Dendritic cell treated with granulocyte-macrophage colony-stimulating factor and Interleukin-4, amounts not matched to agents 40 ng/mL and 50 ng/mL, for 4 days (primary cell): Measurements from ENCODE around the gene NXN.

Experiments
- H3K27ac Mint-ChIP-seq: one replicate; pipeline ENCODE4 v1.8.0; 2022; ENCODE audit warnings: mild to moderate bottlenecking, mixed read lengths
- H3K27me3 Mint-ChIP-seq: one replicate; pipeline ENCODE4 v1.8.0; 2022; ENCODE audit warnings: mild to moderate bottlenecking, mixed read lengths
- H3K36me3 Mint-ChIP-seq: one replicate; pipeline ENCODE4 v1.8.0; 2022; ENCODE audit warnings: low read depth, mixed read lengths
- H3K4me1 Mint-ChIP-seq: one replicate; pipeline ENCODE4 v1.8.0; 2022; ENCODE audit warnings: low read depth, mixed read lengths
- H3K4me3 Mint-ChIP-seq: one replicate; pipeline ENCODE4 v1.8.0; 2022; ENCODE audit warnings: mild to moderate bottlenecking, moderate library complexity, mixed read lengths
- H3K9me3 Mint-ChIP-seq: one replicate; pipeline ENCODE4 v1.8.0; 2022; ENCODE audit warnings: mixed read lengths
- intact Hi-C: fragments of 100-400 bp; cut with micrococcal nuclease; formaldehyde crosslinking; loops from one replicate; pipeline ENCODE4 v1.15.0; 2022

Gene NXN

DNA sequence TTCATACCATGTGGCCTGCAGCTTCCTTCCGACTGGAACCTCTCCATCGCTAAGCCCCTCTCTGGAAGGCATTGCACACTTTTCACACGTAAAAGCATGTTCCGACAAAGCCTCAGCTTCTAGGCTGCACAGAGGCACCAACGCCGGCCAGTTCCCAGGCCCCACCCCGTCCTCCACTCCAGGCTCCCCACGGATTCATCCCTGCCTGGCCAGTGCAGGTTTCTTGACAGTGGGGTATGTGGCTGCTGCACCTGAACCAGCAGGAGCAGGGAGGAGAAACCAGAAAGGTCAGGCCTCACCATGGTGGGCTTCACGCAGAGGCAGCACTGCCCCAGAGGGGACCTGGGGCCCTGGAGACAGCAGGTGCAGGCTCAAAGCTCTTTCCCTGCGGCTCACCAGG lies 31.6 kb upstream of the NXN start:
- intact Hi-C loops = no loop called here
- Mint-ChIP-seq H3K4me1 (peaks cover 2% of the 10 kb centered on the region), H3K27me3 (no peaks in the 10 kb centered on the region), H3K36me3 (peaks cover 96% of the 10 kb centered on the region), H3K27ac (no peak overlapping the region), H3K9me3 (no peaks in the 10 kb centered on the region), H3K4me3 (no peak overlapping the region)

DNA sequence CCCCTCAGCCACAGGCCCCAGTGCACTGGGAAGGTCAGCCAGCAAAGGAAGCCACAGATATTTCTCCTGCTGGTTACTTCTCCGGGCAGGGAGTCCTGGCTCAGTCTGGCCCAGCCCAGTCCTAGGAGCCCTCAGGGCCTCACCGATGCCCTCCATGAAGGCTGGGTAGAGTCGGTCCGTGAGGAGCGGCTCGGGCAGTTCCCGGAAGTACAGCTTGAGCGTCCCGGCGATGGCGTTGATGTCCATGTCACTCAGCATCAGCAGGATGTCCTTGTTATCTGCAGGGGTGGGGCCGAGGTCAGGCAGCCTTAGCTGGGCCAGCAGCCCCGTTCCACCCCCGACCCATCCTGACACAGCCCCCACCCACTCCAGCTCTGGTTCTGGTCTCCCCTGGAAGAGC lies 31.0 kb upstream of the NXN start:
- Mint-ChIP-seq H3K4me1 (peaks cover 7% of the 10 kb centered on the region), H3K4me3 (no peak overlapping the region), H3K9me3 (no peaks in the 10 kb centered on the region), H3K36me3 (peaks cover 96% of the 10 kb centered on the region), H3K27ac (no peak overlapping the region), H3K27me3 (no peaks in the 10 kb centered on the region)
- intact Hi-C loops = no loop called here

DNA sequence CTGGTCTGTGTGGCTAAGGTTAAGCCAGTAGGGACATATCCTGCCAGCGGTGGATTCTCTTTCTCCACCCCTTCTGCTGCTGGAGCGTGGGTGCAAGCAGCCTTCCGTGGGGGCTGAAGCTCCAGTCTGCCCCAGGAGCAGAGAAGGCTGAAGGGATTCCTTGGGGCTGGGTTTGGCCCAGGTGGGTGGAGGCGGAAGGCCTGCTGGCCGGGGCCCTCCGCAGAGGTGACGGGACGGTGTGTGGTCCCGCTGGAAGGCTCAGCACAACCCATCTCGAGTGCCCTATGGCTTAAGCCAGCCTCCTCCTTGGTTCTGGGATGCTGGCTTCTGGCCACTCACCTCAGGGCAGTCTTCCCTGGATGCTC lies 30.5 kb upstream of the NXN start:
- Mint-ChIP-seq H3K4me3 (no peak overlapping the region), H3K9me3 (no peaks in the 10 kb centered on the region), H3K27me3 (no peaks in the 10 kb centered on the region), H3K27ac (no peak overlapping the region), H3K36me3 (peaks cover 96% of the 10 kb centered on the region), H3K4me1 (peaks cover 13% of the 10 kb centered on the region)
- intact Hi-C loops = no loop called here

DNA sequence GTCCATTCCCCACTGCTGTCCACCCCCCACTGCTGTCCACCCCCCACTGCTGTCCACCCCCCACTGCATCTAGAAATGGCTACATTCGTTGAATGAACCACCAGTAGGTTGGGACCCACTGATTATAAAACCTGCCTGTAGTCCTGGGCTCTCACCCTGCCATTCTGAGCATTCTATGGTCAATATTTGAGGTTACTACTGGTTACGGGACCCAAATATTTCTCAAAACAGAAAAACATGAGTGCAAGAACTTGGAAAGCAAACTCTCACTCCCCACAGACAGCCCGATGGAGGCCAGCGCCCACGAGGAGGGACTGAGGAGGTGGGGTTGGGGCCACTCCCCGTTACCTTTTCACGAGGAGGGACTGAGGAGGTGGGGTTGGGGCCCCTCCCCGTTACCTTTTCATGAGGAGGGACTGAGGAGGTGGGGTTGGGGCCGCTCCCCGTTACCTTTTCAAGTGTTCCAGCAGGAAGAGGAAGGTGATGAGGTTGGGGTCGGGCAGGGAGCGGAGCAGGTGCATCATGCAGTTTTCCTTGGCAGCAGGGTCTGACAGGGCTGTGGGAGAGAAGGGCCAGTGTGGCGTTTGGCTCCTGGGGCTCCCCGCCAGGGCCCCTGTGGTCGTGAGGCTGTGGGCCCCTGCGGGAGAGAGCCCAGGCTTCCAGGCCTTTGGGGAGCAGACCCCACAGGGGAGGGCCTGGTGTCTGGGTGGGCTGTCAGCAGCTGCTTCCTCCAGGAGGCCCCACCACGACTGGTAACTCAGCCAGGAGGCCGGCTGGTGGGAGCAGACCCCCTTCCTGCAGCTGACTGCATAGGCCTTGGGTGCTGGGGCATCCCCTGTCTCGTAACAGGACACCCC lies 29.9 kb upstream of the NXN start:
- no peak overlapping the region for H3K4me3 Mint-ChIP-seq
- H3K27me3 Mint-ChIP-seq = no peaks in the 10 kb centered on the region
- no peak overlapping the region for H3K27ac Mint-ChIP-seq
- H3K9me3 Mint-ChIP-seq = no peaks in the 10 kb centered on the region
- H3K4me1 Mint-ChIP-seq = peaks cover 17% of the 10 kb centered on the region
- H3K36me3 Mint-ChIP-seq = peaks cover 96% of the 10 kb centered on the region
- intact Hi-C loops = no loop called here

DNA sequence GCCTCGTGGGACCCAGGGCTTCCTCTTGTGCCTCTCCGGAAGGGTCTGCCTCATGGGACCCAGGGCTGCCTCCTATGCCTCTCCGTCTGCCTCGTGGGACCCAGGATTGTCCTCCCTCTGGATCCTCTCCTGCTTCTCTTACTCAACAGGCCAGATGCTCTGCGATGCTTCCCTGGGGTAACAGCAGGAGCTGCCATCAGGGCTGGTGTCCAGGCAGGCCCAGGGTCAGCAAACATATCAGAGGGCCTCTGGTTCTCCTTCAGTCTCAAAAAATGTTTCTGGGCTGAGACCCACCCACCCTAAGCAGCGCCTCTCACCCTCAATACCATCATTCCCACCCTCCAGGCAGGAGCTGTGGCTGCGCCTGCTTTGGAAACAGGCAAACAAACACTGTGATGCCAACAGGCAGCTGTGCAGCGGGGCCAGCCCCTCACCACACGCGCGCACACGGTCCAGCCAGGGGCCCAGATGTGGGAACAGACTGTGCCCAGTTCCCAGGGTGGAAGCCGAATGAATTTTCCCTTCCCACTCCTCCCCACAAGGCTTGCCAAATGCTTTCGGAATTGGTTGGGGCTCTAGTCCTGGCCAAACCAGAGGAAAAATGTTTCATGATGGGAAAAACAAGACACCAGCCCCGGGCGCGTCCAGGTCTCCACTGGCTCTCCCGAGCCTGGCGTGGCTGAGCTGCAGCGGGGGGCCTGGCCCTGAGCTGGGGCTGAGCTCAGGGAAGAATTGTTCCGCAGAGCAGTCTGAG lies 28.6 kb upstream of the NXN start:
- intact Hi-C loops = no loop called here
- Mint-ChIP-seq H3K9me3 (no peaks in the 10 kb centered on the region), H3K27ac (no peak overlapping the region), H3K27me3 (no peaks in the 10 kb centered on the region), H3K4me1 (peaks cover 17% of the 10 kb centered on the region), H3K36me3 (peaks cover 98% of the 10 kb centered on the region), H3K4me3 (no peak overlapping the region)

DNA sequence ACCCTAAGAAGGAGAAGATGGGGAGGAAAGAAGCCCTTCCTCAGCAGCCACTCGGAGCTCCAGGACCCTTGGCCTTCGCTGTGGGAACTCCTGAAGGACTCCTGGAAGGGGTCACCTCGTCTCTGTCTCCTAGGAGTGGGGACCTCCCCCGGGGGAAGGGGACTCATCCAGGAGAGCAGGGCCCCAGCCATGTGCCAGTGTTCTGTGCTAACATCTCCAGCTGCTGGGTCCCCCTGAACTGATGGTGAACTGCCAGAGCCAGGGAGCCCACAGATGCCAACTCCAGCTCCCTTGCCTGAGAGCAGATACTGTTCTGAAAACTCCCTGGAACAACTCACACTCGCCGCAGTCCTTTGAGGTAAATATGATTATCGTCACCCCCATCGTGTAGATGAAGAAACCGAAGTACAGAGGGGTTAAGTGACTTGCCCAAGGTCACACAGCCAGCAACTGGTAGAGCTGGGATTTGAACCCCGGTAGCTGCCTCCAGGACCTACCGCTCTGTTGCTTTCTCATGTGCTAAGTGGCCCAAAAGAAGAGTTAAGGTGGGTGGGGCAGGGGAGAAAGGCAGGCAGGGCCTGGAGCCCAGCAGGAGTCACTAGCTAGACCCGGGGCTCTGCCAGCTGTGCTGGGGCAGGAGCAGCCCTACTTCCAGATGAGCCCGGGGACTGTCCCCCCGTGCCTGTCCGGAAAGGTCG lies 27.9 kb upstream of the NXN start:
- H3K4me1 Mint-ChIP-seq = peaks cover 23% of the 10 kb centered on the region
- H3K27me3 Mint-ChIP-seq = no peaks in the 10 kb centered on the region
- peaks cover 98% of the 10 kb centered on the region for H3K36me3 Mint-ChIP-seq
- H3K9me3 Mint-ChIP-seq = no peaks in the 10 kb centered on the region
- H3K4me3 Mint-ChIP-seq = no peak overlapping the region
- H3K27ac Mint-ChIP-seq = no peak overlapping the region
- intact Hi-C loops = no loop called here

DNA sequence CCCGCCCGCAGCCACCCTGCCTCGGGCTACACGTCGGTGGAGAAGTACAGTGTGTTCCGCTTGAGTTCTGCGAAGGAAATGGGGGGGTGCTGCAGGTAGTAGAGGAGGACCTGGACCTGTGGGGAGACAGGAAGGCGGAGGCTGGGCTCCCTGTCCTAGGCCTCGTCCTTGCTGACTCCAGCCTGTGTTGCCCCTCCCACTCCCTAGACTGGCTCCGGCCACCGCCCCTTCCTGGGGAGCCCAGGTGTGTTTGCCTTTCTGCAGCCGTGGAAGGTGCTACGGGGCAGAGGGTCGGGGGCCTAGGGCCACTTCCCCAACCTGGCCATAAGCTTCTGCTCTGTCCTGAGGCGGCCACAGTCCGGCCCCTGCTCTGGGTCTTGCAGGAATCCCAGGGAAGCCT lies 26.5 kb upstream of the NXN start:
- Mint-ChIP-seq H3K9me3 (no peaks in the 10 kb centered on the region), H3K36me3 (peaks cover 98% of the 10 kb centered on the region), H3K27ac (no peak overlapping the region), H3K4me1 (peaks cover 28% of the 10 kb centered on the region), H3K4me3 (no peak overlapping the region), H3K27me3 (no peaks in the 10 kb centered on the region)
- intact Hi-C loops = no loop called here

DNA sequence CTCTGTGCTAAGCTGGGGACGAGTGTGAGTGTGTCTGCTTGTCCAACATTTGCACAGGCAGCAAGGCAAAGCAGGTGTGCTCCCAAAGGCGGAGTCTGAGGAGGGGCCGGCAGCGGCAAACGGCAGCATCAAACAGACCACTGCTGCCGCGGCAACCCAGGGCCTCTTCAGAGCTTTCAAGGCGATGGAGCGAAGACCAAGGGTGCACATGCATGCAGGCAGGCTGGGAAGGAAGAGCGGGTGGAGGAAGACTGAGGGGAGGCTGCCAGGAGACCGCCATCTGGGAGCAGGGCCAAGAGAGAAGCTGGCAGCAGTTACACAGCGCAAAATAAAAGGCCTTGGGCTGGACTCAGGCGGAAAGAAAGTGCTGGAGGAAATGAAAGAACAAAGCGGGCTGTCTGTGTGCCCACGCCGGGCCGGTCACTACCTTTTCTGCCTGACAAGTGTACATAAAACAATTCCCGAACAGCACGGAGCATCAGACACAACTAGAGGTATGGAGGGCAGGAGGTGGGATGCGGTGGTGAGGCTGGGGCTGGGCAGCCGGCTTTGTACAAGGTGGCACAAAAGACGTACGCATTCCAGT lies 25.9 kb upstream of the NXN start:
- intact Hi-C loops = no loop called here
- Mint-ChIP-seq H3K27ac (peak overlapping the region; percentile 30), H3K27me3 (no peaks in the 10 kb centered on the region), H3K36me3 (peaks cover 98% of the 10 kb centered on the region), H3K9me3 (no peaks in the 10 kb centered on the region), H3K4me1 (peaks cover 28% of the 10 kb centered on the region), H3K4me3 (no peak overlapping the region)

DNA sequence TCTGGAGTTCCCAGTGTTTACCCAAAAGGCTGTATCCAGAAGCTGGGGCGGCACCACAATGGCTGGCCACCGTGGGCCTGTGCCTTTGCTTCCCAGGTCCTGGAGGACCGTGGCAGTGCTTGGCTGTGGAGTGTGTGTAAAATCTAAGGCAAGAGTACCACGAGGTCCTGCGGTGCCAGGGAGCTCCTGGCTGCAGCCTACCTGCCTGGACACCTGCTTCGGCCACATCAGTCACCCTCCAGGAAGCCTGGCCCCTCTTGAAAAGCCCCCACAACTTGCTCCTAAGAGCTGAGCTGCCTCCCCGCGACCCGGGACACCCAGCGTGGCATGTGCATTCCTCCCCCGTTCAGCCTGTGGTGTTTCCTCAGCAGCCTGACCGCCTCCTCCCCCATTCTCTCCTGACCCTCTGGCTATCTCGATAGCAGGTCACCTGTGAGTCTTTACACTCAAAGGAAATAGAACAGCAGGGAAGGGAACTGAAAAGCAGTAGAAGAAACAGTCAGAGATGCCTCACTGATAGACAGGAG lies 25.3 kb upstream of the NXN start:
- H3K36me3 Mint-ChIP-seq = peaks cover 98% of the 10 kb centered on the region
- no peaks in the 10 kb centered on the region for H3K27me3 Mint-ChIP-seq
- H3K9me3 Mint-ChIP-seq = no peaks in the 10 kb centered on the region
- peak overlapping the region; percentile 30 for H3K27ac Mint-ChIP-seq
- intact Hi-C loops = no loop called here
- H3K4me1 Mint-ChIP-seq = peaks cover 28% of the 10 kb centered on the region
- H3K4me3 Mint-ChIP-seq = no peak overlapping the region

DNA sequence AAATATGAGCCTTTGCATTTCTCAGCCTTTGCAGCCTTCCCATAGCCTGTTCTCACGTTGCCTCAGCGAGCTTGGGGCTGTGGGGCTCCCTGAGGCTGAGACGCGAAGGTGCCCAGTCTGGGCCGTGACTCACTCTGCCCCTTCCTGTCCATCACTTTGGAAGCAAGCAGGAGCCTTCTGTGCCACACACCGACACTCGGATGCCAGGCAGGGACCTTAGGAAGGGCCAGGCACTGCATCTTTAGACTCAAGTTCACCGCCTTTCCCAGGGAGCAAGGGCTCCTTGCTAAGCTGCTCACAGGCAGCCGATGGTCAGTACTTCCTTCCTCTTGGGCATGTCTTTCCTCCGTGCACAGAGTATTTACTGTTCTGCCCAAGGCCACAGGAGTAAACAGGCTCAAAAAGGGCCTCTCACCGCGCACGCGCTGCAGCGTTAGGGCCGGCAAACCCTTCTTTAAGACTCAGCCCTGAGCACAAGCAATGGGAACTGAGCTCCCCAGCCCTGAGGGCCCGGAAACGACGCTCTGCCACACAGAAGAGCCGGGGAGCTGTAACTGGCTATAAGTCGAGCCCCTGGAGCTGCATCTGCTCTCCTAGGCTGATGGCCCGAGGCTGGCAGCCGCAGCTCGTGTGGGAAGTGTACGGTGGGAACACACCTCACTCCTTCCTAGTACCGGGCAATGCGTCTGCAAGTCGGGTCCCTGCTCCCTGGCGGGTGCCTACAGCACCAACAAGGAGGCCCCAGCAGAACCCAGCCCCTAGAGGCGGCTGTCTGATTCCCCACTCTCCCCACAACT lies 24.6 kb upstream of the NXN start:
- Mint-ChIP-seq H3K4me3 (no peak overlapping the region), H3K27ac (no peak overlapping the region), H3K4me1 (peaks cover 32% of the 10 kb centered on the region), H3K27me3 (no peaks in the 10 kb centered on the region), H3K36me3 (peaks cover 98% of the 10 kb centered on the region), H3K9me3 (no peaks in the 10 kb centered on the region)
- intact Hi-C loops = no loop called here

DNA sequence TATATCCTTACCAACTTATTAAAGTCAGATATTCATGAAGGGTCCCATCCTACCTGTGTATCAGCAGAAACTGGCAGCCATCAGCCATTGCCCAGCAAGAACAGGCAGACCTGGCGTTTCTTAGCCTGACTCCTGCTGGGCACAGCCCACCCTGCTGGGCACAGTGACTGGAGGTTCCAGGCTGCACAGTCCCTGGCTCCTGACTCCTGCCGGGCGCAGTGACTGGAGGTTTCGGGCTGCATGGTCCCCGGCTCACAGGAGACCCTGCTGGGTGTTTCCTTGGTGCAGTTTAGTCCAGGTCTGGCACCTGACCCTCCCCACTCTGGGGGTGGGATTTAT lies 24.0 kb upstream of the NXN start:
- H3K9me3 Mint-ChIP-seq = no peaks in the 10 kb centered on the region
- no peak overlapping the region for H3K4me3 Mint-ChIP-seq
- H3K36me3 Mint-ChIP-seq = peaks cover 95% of the 10 kb centered on the region
- H3K4me1 Mint-ChIP-seq = peaks cover 37% of the 10 kb centered on the region
- H3K27ac Mint-ChIP-seq = no peak overlapping the region
- intact Hi-C loops = no loop called here
- H3K27me3 Mint-ChIP-seq = no peaks in the 10 kb centered on the region

DNA sequence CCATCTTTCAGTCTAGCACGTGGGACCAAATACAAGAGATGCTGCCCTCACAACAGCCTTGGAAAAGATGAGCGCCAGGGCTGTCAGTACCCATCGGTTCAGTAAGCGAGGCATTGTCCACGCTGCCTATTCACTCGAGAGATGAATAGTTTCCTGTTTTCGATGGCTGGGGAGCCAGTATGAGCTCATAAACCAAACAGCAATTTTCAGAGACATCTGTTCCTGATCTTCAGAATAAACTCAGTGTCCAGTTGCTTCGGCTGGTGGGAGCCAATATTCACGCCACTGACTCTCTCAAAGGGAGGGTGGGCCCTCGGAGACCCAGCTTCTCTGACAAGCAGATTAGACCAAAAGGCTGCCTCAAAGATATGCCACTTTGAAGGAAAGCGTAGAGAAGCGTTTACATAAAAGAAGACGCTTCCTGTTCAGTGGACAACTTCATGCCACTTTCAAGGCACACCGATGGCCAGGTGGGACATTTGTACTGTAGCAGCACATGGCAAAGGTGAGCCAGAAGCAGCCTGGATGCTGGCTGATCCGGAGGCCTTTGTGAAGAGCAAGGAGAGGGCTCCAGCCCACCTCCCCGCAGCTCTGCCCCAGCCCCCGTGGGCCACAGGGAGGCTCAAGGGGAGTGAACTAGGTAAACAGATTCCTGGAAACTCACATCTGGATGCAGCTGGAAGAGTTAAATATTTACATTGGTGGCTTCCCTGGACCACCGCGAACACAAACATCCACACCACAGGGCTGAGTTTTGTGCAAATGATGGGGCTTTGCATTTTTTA lies 23.4 kb upstream of the NXN start:
- Mint-ChIP-seq H3K9me3 (no peaks in the 10 kb centered on the region), H3K36me3 (peaks cover 88% of the 10 kb centered on the region), H3K27ac (peak overlapping the region; percentile 30), H3K4me1 (peaks cover 44% of the 10 kb centered on the region), H3K27me3 (no peaks in the 10 kb centered on the region), H3K4me3 (no peak overlapping the region)
- intact Hi-C loops = no loop called here

DNA sequence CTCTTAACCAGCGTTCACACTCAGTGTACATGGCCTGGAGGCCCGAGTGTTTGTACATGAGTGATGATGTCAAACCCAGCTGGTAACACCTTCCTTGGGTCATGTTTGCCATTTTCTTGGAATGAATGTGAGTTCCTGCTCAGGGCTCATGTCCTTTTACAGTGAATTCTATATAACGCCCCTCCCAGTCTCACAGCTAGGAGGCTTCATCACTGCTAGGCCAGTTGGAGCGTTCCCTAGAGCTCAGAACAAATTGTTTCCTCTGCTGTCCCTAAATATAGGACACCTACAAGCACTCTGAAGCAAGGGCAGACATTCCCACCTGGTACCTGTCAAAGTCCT lies 22.8 kb upstream of the NXN start:
- no peaks in the 10 kb centered on the region for H3K9me3 Mint-ChIP-seq
- H3K27ac Mint-ChIP-seq = peak overlapping the region; percentile 30
- peaks cover 82% of the 10 kb centered on the region for H3K36me3 Mint-ChIP-seq
- no peaks in the 10 kb centered on the region for H3K27me3 Mint-ChIP-seq
- H3K4me3 Mint-ChIP-seq = no peak overlapping the region
- peaks cover 47% of the 10 kb centered on the region for H3K4me1 Mint-ChIP-seq
- intact Hi-C loops = no loop called here
